GM18502 (cell line): Measurements from ENCODE around the gene SHLD1.

Source experiments
- ATAC-seq: cut with Tn5 transposase; IDR thresholded peaks from one replicate; pipeline ENCODE4 v1.9.1; 2021; ENCODE audit warnings: mild to moderate bottlenecking; ENCODE audit not compliant: unreplicated experiment, poor library complexity

Gene SHLD1

GRCh38 chr20:5809495-5809894 is 59.3 kb downstream of the SHLD1 start:
- ATAC-seq: no peak

- ATAC-seq: no peak
These were observed 60.7 kb downstream of the SHLD1 start for GRCh38 chr20:5810800-5811422.

- no peak for ATAC-seq
These were observed 61.5 kb downstream of the SHLD1 start for GRCh38 chr20:5811746-5812145.

- ATAC-seq: no peak
These were observed 68.1 kb downstream of the SHLD1 start for GRCh38 chr20:5818346-5818681.

- no peak for ATAC-seq
These were observed 70.5 kb downstream of the SHLD1 start for GRCh38 chr20:5820738-5821137.

- ATAC-seq: no peak
These were observed 71.5 kb downstream of the SHLD1 start for GRCh38 chr20:5821627-5822215.

- ATAC-seq: no peak
These were observed 72.4 kb downstream of the SHLD1 start for GRCh38 chr20:5822569-5822968.

GRCh38 chr20:5825130-5825719 is 75.0 kb downstream of the SHLD1 start:
- ATAC-seq: no peak

GRCh38 chr20:5827098-5827853 is 77.1 kb downstream of the SHLD1 start:
- ATAC-seq: no peak

- ATAC-seq: no peak
These were observed 77.7 kb downstream of the SHLD1 start for GRCh38 chr20:5827861-5828260.

- no peak for ATAC-seq
These were observed 79.1 kb downstream of the SHLD1 start for GRCh38 chr20:5829241-5829809.

GRCh38 chr20:5831539-5832237 is 81.5 kb downstream of the SHLD1 start:
- ATAC-seq: no peak

- ATAC-seq: no peak
These were observed 83.2 kb downstream of the SHLD1 start for GRCh38 chr20:5833309-5833941.

- no peak for ATAC-seq
These were observed 84.3 kb downstream of the SHLD1 start for GRCh38 chr20:5834436-5835005.

- no peak for ATAC-seq
These were observed 85.2 kb downstream of the SHLD1 start for GRCh38 chr20:5835321-5835821.

- no peak for ATAC-seq
These were observed 85.7 kb downstream of the SHLD1 start for GRCh38 chr20:5835871-5836270.

GRCh38 chr20:5836569-5836968 is 86.4 kb downstream of the SHLD1 start:
- ATAC-seq: no peak

GRCh38 chr20:5840411-5841002 is 90.3 kb downstream of the SHLD1 start:
- ATAC-seq: no peak

GRCh38 chr20:5841522-5841921 is 91.3 kb downstream of the SHLD1 start:
- no peak for ATAC-seq
